Measurements from ENCODE around the gene NFIB. TPM values are rescaled to one million over a fixed set of nuclear protein-coding genes. Genes with fewer than 3 reads are reported as not detected.
A peak's percentile ranks its signal among the peaks of the same experiment; 100 is the strongest.

The NFIB gene
- 13.7 and 38.5 TPM in 2 replicates for total RNA-seq

- no peak for DNase-seq (ENCODE audit: low read depth)
Observed at GRCh38 chr9:14313951-14314423, at the start of gene NFIB. Gene NFIB (minus strand): TSS chr9:14314141. CDS start chr9:14313511, 630 bp downstream.

- no peak for DNase-seq (ENCODE audit: low read depth)
Observed at GRCh38 chr9:14362175-14362574, 48.2 kb upstream of the NFIB start.

GRCh38 chr9:14361074-14361473 lies 47.1 kb upstream of the NFIB start:
- DNase-seq (ENCODE audit: low read depth) = no peak

- DNase-seq (ENCODE audit: low read depth) = peak; percentile 69
Observed at GRCh38 chr9:14358523-14358922, 44.6 kb upstream of the NFIB start.

- DNase-seq (ENCODE audit: low read depth) = no peak
Observed at GRCh38 chr9:14356351-14357265, 42.7 kb upstream of the NFIB start.

- DNase-seq (ENCODE audit: low read depth) = no peak
Observed at GRCh38 chr9:14354201-14354600, 40.3 kb upstream of the NFIB start.

- peak; percentile 49 for DNase-seq (ENCODE audit: low read depth)
Observed at GRCh38 chr9:14353222-14354056, 39.5 kb upstream of the NFIB start.

GRCh38 chr9:14352503-14352902 lies 38.6 kb upstream of the NFIB start:
- no peak for DNase-seq (ENCODE audit: low read depth)

GRCh38 chr9:14351221-14351836 lies 37.4 kb upstream of the NFIB start:
- no peak for DNase-seq (ENCODE audit: low read depth)

GRCh38 chr9:14350754-14351153 lies 36.8 kb upstream of the NFIB start:
- DNase-seq (ENCODE audit: low read depth) = no peak

GRCh38 chr9:14350349-14350728 lies 36.4 kb upstream of the NFIB start:
- no peak for DNase-seq (ENCODE audit: low read depth)

GRCh38 chr9:14349447-14350348 lies 35.8 kb upstream of the NFIB start:
- no peak for DNase-seq (ENCODE audit: low read depth)

GRCh38 chr9:14349146-14349446 lies 35.2 kb upstream of the NFIB start:
- no peak for DNase-seq (ENCODE audit: low read depth)

- DNase-seq (ENCODE audit: low read depth) = no peak
Observed at GRCh38 chr9:14348373-14349145, 34.6 kb upstream of the NFIB start.

GRCh38 chr9:14348123-14348372 lies 34.1 kb upstream of the NFIB start:
- DNase-seq (ENCODE audit: low read depth) = no peak

GRCh38 chr9:14347406-14348122 lies 33.6 kb upstream of the NFIB start:
- DNase-seq (ENCODE audit: low read depth) = no peak

GRCh38 chr9:14346811-14347405 lies 33.0 kb upstream of the NFIB start:
- no peak for DNase-seq (ENCODE audit: low read depth)

GRCh38 chr9:14346231-14346791 lies 32.4 kb upstream of the NFIB start:
- DNase-seq (ENCODE audit: low read depth) = no peak

Measured in renal cortical epithelial cell (primary cell).